Stimulated activated CD8-positive, alpha-beta memory T cell treated with anti-CD3 and anti-CD28 coated beads, Interleukin-4, amount 100 ng/mL, for 48 hours (primary cell): Measurements from ENCODE around the gene SH3BP2.
A peak's percentile ranks its signal among the peaks of the same experiment; 100 is the strongest.

Experiments used
- DNase-seq: peaks from one replicate; pipeline ENCODE4 v3.0.0-alpha.2; 2020

The SH3BP2 gene

DNA sequence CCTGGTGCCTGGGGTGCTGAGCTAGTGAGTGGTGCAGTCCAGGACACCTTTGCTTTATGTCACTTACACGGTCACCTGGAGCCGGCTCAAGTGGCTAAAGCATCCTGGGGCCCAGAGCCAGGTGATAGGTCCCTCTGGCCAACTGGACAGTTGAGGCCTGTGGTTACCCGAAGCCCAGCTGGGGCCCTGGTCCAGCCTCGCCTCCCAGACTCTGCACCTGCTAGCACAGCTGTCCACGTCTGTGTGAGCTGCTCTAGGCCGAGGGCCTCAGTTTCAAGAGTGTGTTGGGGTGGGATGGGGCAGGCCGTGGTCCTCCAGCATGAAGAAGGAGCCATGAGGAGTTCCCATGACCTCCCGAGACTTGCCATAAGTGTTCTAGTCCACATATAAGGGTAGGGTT lies 43.1 kb downstream of the SH3BP2 start:
- no peak for DNase-seq

DNA sequence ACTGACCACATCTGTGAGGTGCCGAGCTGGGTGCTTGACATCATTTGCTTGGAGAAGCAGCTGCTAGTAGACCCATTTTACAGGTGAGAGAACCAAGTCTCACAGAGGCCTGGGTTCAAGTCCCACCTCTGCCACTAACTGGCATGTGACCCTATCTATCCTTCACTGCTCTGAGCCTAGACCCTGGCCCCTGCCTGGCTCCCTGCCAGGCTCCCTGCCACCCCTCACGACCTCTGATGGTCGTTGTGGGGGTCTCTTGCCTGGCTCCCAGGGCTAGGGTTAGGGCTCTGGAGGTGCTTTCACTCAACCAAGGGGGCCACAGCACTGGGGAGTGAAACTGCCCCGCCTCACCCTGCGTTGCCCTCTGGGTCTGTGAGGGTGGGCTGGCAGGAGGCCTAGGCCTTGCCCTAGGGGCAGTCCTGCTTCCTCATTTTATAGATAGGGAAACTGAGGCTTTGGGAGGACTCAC lies 43.5 kb downstream of the SH3BP2 start:
- peak; percentile 22 for DNase-seq

DNA sequence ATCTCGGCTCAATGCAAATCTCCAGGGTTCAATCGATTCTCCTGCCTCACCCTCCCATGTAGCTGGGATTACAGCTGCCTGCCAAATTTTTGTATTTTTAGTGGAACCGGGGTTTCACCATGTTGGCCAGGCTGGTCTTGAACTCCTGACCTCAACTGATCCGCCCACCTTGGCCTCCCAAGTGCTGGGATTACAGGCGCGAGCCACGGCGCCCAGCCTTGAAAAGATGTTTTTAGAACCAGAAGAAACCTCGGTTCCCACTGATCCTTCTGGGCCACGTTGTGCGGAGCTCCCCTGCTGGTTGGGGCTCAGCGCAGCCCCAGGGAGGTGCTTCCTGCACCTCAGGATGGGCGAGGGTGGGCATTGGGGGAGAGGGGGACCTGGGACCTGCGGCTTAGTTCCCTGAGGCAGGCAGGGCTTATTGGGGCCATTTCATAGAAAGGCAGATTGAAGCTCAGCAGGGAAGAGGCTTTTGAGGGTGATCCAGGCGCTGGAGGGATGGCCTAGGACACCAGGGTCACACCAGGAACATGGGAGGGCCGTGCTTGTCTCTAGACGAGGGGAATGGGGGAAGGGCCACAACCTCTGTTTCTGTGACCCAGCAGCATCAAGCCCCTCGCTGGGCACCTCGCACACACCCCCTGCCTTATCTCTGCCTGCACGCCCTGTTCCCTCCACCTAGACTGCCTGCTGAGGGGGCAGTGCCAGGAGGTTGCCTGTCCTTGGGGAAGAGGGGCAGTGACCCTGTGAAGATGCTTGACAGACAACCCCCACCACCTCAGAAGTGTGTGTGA lies 44.4 kb downstream of the SH3BP2 start:
- peak; percentile 25 for DNase-seq

DNA sequence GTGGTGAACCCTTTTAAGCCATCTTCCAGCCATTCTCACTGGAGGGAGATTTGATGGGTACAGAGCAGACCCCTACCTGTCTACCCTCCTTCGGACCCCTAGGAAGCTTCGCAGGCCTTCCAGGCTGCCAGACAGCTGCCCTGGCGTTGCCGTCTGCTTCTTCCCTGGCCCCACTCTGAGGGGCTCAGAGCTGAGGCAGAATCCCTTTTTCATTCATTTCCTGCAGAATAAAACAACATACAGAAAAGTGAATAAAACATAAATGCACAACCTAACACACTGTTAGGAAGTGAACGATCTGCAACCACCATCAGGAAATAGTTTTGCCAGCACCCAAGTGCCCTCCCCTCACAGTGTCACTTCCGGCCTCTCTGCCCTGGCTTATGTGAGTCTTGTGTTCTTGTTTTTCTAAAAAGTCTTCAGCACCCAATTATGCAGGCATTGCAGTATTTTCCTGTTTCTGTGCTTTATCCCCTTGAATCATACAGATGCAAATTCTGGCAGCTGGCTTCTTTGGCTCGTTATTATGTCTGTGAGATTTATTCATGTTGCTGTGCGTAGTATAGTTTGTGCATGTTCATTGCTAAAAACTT lies 45.1 kb downstream of the SH3BP2 start:
- DNase-seq, result peak; percentile 68

DNA sequence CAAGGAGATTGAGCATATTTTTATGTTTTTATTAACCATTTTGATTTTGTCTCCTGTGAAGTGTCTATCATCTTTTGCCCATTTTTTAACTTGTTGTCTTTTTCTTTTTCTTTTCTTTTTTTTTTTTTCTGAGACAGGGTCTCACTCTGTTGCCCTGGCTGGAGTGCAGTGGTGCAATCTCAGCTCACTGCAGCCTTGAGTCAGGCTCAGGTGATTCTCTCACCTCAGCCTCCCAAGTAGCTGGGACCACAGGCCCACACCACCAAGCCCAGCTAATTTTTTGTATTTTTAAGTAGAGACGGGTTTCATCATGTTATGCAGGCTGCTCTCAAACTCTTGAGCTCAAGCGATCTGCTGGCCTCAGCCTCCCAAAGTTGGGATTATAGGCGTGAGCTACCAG lies 46.2 kb downstream of the SH3BP2 start:
- peak; percentile 18 for DNase-seq

DNA sequence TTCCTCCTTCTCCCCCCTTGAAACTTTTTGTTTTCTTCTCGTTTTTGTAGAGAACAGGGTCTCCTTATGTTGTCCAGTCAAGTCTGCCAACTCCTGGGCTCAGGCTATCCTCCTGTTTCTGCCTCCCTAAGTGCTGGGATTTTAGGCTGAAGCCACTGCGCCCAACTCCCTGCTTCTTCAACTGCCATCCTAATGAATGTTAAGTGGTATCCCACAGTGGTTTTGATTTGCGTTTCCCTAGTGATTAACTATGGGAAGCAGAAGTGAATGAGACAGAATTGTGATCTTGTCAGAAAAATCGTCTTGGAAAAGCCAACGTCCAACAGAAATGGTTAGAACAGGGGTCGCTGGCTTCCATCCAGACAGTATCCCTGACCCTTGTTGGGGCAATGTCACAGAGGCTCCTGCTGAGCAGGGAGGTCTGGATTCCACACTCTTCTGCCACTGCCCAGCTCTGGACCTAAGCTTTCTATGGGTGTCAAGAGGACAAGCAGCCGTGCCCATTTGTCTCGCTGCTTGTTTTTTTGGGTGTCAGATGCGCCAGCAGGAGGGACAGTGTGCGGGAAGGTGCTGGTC lies 49.9 kb downstream of the SH3BP2 start:
- no peak for DNase-seq

DNA sequence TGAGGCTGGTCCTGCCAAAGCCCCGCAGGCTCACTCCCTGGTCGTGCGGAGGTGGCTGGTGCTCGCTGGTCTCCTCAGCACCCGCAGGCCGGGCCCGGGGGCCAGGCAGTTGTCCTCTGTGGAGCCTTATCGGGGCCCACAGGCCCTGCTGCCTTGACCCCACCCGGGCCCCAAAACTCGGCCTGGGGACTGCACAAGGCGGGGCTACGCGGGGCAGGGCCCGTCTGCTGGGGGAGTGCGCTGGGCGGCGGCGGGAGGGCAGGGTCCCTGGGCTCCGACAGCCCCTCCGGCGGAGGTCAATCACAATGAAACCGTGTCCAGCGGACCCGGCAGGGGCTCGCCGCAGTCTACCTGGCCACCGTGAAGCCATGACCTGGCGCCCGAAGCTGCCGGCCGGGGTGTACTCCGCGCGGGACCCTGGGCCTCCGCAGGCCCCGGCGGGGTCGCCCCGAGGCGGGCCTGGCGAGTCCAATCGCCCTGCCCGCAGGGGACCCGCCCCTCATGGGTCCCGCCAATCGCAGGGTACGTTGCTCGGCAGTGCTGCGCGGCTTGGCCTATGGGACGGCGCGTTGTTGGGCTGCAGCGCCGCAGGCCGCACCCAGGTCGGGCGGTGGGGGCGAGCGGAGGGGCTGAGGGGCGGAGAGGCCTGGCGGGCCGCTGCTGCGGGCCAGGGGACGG lies 50.5 kb downstream of the SH3BP2 start, which contains the start of gene ADD1:
Gene ADD1 (plus strand): TSS at position 582 of the 678 bp plus-strand sequence. CDS start 32,072 bp downstream, outside the sequence.
- DNase-seq, result peak; percentile 98

DNA sequence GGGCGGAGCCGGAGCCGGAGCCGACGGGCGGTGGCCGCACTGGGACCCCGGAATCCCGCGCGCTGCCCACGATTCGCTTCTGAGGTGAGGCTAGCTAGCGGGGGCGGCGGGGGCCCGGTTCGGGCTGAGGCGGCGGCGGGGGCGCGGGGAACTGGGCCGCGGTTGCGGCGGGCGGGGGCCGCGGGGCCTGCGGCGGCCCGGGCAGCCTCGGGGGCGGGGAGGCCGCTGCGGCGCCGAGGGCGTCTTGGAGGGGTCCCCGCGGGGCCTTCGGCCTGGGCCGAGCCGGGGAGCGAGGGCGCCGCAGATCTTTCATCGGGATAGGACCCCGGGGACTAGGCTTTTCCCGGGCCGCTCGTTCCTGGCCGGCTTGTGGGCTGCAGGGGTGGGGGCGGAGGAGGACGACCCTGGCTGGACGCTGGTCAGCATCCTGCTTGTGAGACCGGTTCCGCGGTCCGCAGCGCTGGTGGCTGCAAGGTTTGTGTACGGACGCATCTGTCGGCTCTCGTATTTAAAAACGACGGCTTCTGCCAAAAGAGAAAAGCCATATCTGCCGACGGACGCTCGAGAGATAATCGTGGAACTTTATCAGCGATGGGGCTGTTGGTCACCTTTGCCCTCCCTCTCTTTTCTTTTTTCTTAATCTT lies 51.2 kb downstream of the SH3BP2 start:
- DNase-seq, result peak; percentile 43

DNA sequence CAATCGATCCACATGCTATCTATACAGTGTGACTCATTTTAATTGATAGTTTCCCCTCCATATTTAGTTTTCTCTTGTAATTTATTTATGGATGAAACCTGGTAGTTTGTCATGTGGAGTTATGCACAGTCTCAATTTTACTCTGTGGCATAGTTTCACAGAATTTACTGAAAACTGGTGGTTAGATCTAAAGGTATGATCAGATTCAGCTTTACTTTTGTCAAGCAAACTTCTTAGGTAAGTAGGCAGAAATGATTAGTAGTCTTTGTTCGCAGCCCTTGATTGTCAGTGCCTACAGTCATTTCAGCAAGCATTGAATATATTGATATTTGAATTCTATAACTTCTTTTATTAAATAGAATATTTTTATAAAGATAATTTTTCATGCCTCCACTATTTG lies 53.3 kb downstream of the SH3BP2 start:
- no peak for DNase-seq

DNA sequence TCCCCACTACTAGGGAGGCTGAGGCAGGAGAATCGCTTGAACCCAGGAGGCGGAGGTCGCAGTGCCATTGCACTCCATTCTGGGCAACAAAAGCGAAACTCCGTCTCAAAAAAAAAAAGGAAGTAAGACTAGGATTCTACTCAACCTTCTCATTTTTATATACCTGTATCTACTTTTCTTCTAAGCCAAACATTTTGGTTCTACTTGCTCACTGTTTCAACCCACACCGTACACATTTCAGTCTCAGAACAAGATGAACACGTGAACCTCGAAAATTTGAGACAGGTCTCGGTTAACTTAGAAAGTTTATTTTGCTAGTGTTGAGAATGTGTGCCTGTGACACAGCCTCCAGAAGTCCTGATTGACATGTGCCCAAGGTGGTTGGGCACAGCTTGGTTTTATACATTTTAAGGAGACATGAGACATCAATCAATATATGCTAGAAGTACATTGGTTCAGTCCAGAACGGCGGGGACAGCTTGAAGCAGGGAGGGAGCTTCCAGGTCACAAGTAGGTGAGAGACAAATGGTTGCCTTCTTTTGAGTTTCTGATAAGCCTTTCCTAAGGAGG lies 54.5 kb downstream of the SH3BP2 start:
- no peak for DNase-seq

DNA sequence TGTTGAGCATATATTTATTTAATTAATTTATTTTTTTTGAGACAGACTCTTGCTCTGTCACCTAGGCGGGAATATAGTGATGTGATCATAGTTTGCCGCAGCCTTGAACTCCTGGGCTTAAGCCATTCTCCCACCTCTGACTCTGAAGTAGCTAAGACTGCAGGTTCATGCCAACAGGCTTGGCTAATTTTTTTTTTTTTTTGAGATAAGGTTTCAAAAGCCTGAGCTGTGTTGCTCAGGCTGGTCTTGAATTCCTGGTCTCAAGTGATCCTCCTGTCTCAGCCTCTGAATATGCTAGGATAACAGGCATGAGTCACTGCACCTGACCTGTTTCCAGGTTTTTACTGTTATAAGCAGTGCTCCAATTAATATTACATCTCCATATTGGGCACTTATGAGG lies 55.6 kb downstream of the SH3BP2 start:
- DNase-seq, result no peak

DNA sequence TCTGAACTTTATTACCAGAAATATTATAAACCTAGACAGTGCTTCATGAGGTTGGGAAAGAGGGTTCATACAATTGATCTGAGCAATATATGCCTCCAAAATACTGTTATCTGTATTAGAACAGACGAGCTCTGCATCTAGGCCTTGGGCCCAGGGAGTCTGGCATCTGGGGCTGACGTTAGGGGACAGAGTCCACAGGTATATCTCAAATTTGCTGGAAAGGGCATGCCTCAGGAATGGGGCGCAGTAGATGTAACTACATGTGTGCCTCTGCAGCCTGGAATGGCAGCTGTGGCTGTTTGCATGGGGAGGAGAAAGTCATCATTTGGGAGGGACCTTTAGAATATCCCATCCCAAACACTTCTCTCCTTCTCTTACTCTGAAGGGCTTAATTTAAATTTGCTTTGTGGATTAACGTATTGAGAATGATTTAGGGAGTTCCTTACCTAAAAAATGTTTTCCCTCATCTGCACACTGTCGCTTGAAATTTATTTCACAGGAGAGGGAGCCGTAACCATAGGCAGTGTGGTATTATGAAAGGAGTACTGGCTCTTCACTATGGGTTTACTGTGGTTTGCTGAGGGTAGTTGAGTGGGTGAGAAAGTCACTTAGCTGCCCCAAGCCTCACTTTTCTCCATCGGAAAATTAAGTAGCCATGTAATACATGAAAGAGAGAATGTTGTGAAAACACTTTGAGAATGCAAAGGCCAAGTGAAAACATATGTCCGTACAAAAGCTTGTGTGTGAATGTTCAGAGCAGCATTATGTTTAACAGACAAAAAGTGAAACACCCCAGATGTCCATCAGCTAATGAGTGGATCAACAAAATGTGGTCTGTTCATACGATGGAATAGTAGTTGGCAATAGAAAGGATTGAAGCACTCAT lies 56.6 kb downstream of the SH3BP2 start:
- DNase-seq, result no peak

DNA sequence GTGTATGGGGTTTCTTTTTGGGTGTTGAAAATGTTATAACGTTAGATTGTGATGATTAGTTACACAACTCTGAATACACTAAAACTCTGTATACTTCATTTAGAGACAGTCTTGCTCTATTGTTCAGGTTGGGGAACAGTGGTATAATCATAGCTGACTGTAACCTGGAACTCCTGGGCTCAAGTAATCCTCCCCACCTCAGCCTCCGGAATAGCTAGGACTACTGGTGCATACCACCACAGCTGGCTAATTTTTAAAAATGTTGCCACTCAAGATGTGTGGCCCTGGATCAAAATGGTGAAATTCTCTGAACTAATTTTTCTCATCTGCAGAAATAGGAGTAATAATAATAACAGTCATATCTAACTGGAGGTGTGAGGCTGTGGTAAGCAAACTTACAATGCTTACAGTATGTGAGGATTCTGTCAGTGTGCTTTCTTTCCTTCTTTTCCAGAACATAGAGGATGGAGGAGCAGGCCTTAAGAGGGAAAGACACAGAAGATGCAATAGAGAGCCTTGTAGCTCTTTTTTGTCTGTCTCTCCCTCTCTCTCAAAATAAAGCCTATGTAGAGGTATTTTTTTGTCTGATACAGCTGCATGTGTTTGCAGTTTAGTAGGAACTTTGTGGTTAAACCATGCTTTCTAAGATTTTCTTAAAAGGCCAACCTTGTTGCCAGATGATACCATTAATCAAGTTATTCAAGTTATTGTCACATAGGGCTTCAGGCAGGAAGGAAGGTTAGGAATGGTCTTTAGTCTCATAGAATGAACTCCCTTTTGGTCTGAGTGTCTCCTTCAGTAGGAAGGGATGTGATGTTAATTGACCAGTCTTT lies 58.3 kb downstream of the SH3BP2 start:
- DNase-seq, result no peak

DNA sequence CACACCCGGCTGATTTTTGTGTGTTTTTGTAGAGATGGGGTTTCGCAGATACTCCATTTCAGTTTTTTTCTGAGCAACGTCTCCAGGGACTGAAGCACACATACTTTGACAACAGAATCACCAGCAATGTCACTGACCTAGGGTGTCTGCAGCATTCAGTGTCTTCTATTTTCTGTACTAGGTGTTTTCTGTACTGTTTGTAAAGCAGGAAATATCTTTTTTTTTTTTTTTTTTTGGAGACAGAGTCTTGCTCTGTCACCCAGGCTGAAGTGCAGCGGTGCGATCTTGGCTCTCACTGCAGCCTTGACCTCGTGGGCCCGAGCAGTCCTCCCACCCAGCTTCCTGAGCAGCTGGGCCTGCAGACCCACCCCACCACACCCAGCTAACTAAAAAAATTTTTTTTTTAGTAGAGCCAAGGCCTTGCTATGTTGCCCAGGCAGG lies 59.6 kb downstream of the SH3BP2 start:
- no peak for DNase-seq

DNA sequence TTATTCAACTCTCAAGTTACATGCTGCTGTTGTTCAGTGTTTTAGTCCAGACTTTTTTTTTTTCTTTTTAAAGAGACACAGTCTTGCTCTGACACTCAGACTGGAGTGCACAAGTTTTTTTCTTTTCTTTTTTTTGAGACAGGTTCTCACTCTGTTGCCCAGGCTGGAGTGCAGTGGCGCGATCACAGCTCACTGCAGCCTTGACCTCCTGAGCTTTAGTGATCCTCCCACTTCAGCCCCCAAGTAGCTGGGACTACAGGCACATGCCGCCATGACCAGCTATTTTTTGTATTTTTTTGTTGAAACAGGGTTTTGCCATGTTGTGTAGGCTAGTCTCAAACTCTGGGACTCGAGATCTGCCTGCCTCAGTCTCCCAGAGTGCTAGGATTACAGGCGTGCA lies 62.7 kb downstream of the SH3BP2 start:
- DNase-seq, result no peak

DNA sequence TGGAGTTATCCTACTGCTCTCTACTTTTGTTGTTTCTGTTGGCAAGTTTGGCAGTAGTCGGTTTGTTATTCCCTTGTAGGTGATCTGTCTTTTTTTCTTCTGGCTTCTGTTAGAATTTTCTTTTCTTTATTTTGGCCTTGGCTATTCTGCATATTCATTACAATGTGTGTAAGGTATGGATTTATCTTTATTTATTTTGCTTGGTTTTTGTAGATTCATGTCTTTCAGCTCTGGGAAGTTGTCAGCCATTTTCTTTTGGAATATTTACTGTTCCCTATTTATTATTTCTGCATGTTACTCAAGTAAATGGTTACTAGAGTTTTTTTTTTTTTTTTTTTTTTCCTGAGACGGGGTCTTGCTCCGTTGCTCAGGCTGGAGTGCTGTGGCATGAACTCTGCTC lies 63.4 kb downstream of the SH3BP2 start:
- no peak for DNase-seq

DNA sequence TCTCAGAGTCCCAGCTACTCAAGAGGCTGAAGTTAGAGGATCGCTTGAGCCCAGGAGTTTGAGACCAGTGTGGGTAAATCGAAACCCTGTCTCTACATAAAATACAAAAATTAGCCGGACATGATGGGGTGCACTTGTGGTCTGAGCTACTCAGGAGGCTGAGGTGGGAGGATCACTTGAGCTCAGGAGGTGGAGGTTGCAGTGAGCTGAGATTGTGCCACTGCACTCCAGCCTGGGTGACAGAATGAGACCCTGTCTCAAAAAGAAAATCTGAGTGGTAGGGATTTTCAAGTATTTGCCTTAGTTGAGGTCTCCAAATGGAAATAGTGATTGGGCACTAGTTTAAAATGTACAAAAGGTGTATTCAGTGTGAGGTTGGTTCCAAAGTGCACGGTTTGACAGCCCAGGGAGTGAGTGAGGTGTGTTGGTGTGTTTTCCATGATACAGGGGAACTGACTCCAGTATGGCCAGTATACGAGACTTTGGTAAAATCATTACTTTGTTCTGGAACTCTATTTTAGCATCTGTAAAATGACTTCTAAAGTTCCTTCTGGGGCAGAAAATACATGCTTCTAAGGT lies 64.6 kb downstream of the SH3BP2 start:
- DNase-seq, result no peak

DNA sequence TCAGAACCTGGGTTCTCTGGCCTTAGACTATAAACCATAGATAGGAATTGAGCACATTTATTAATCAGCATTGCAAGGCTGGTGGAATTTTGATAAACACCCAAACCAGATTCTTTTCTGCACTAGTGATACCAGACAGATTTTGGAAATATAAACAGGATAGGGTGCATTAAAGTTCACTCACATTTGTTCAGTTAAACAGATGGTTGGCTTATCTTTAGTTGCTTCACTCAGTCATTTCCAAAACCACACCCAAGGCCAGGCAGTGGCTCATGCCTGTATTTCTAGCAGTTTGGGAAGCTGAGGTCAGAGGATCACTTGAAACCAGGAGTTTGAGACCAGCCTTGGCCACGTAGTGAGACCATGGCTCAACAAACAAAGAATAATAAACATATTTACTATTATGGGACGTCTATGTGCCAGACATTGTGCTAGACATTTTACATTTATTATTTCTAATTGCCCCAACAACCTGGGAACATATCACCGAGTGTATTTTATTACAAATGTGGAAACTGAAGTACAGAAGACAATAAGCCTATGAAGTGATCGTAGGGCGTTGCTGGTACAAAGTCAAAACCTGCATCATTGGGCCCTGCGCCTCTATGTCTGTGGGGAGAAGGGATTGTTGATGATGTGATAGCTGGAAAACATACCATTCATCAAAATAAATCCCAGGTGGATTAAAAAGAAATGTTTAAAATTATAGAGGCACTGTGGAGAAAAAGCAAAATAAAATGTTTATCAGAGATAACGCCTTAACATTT lies 65.7 kb downstream of the SH3BP2 start:
- no peak for DNase-seq

DNA sequence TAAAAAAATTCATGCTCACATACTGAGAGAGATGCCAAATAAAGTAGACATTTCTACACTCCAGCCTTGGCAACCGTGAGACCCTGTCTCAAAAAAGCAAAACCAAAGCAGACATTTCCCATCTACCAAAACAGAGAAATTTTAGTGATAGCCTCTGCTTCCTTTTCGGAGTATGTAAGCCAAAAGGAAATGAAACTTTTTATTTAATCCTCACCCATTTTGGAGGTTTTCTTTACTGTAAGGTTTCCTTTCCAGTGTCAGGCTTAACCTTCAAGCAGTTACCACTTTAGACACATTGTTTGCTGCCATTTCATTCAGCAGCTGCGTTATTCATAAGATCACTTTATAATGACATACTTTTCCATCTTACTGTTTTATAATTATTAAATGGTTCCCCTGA lies 66.6 kb downstream of the SH3BP2 start:
- DNase-seq, result no peak
